WTC11 (cell line): Measurements from ENCODE around the gene PDE4B. TPM values are rescaled to one million over a fixed set of nuclear protein-coding genes. Genes with fewer than 3 reads are reported as not detected.

Experiments used
- ATAC-seq: fragments of 200-7000 bp; cut with Tn5 transposase; 2 replicates; pipeline ENCODE4 v1.10.0; 2021; ENCODE audit warnings: mild to moderate bottlenecking, moderate library complexity
- CTCF ChIA-PET: fragments of 300-600 bp; sonication (Branson Sonifier 250); formaldehyde crosslinking; loops from one replicate; lab custom pipeline; 2021; ENCODE audit warnings: antibody characterized with exemption; lab: Charles Lee
- POLR2A ChIA-PET: fragments of 350-600 bp; sonication (Branson Sonifier 250); formaldehyde crosslinking; loops from one replicate; lab custom pipeline; 2021; ENCODE audit warnings: antibody characterized with exemption; lab: Charles Lee
- DNase-seq: peaks from one replicate; pipeline ENCODE4 v3.0.0; 2021; ENCODE audit warnings: low spot score
- H3K27ac Mint-ChIP-seq: 2 replicates; pipeline ENCODE4 v1.8.0; 2021; ENCODE audit warnings: mixed read lengths
- H3K27me3 Mint-ChIP-seq: 2 replicates; pipeline ENCODE4 v1.8.0; 2021; ENCODE audit warnings: low read depth, mild to moderate bottlenecking, moderate library complexity, mixed read lengths
- H3K36me3 Mint-ChIP-seq: 2 replicates; pipeline ENCODE4 v1.8.0; 2021; ENCODE audit warnings: mixed read lengths
- H3K4me1 Mint-ChIP-seq: 2 replicates; pipeline ENCODE4 v1.8.0; 2022; ENCODE audit warnings: mixed read lengths
- H3K4me3 Mint-ChIP-seq: 2 replicates; pipeline ENCODE4 v1.8.0; 2021; ENCODE audit warnings: mild to moderate bottlenecking, moderate library complexity, mixed read lengths
- H3K9me3 Mint-ChIP-seq: 2 replicates; pipeline ENCODE4 v1.8.0; 2021; ENCODE audit warnings: mixed read lengths
- ATF1 ChIP-seq: sonication (generic); formaldehyde crosslinking; IDR thresholded peaks from 2 replicates; pipeline ENCODE4 v1.8.1; 2023; ENCODE audit warnings: mild to moderate bottlenecking, moderate library complexity, missing genetic modification reagents
- CDX4 ChIP-seq: fragments of 250-450 bp; sonication (Bioruptor Pico); IDR thresholded peaks from 2 replicates; pipeline ENCODE4 v1.9.0; 2021; ENCODE audit warnings: moderate library complexity, mild to moderate bottlenecking, inconsistent platforms, borderline replicate concordance
- CREB1 ChIP-seq: sonication (generic); formaldehyde crosslinking; IDR thresholded peaks from 2 replicates; pipeline ENCODE4 v1.8.0; 2023; ENCODE audit warnings: mild to moderate bottlenecking, missing genetic modification reagents
- CTCF ChIP-seq: fragments of 200-600 bp; IDR thresholded peaks from 2 replicates; pipeline ENCODE4 v1.8.0; 2022; ENCODE audit warnings: antibody characterized with exemption
- E2F1 ChIP-seq: sonication (generic); formaldehyde crosslinking; IDR thresholded peaks from 2 replicates; pipeline ENCODE4 v1.8.0; 2022; ENCODE audit warnings: mild to moderate bottlenecking, missing genetic modification reagents
- ELF4 ChIP-seq: sonication (generic); formaldehyde crosslinking; IDR thresholded peaks from 2 replicates; pipeline ENCODE4 v1.8.1; 2022; ENCODE audit warnings: low read depth, mild to moderate bottlenecking, moderate library complexity, missing genetic modification reagents
- FOXK1 ChIP-seq: sonication (generic); formaldehyde crosslinking; IDR thresholded peaks from 2 replicates; pipeline ENCODE4 v1.8.0; 2022; ENCODE audit warnings: mild to moderate bottlenecking, moderate library complexity, missing genetic modification reagents
- FOXP1 ChIP-seq: sonication (generic); formaldehyde crosslinking; IDR thresholded peaks from 2 replicates; pipeline ENCODE4 v1.8.0; 2022; ENCODE audit warnings: missing genetic modification reagents, mild to moderate bottlenecking, moderate library complexity, borderline replicate concordance
- GABPB1 ChIP-seq: sonication (generic); formaldehyde crosslinking; IDR thresholded peaks from 2 replicates; pipeline ENCODE4 v1.8.1; 2023; ENCODE audit warnings: mild to moderate bottlenecking, missing genetic modification reagents
- HMGXB4 ChIP-seq: sonication (generic); formaldehyde crosslinking; IDR thresholded peaks from 2 replicates; pipeline ENCODE4 v1.8.1; 2023; ENCODE audit warnings: mild to moderate bottlenecking, moderate library complexity, missing genetic modification reagents
- JAZF1 ChIP-seq: fragments of 250-450 bp; sonication (Bioruptor Pico); IDR thresholded peaks from 2 replicates; pipeline ENCODE4 v1.9.0; 2021; ENCODE audit warnings: moderate library complexity, mild to moderate bottlenecking, inconsistent platforms
- JUN ChIP-seq: sonication (generic); formaldehyde crosslinking; IDR thresholded peaks from 2 replicates; pipeline ENCODE4 v1.8.0; 2023; ENCODE audit warnings: mild to moderate bottlenecking, missing genetic modification reagents
- NR3C1 ChIP-seq: sonication (generic); formaldehyde crosslinking; conservative IDR thresholded peaks from 2 replicates; pipeline ENCODE4 v1.8.1; 2023; ENCODE audit warnings: low read depth, mild to moderate bottlenecking, missing genetic modification reagents
- RORB ChIP-seq: fragments of 250-450 bp; sonication (Bioruptor Pico); IDR thresholded peaks from 2 replicates; pipeline ENCODE4 v1.9.0; 2021; ENCODE audit warnings: mild to moderate bottlenecking
- SMAD3 ChIP-seq: sonication (generic); formaldehyde crosslinking; IDR thresholded peaks from 2 replicates; pipeline ENCODE4 v1.8.0; 2022; ENCODE audit warnings: missing genetic modification reagents, mild to moderate bottlenecking, borderline replicate concordance
- TEAD4 ChIP-seq: sonication (generic); formaldehyde crosslinking; IDR thresholded peaks from 2 replicates; pipeline ENCODE4 v1.8.0; 2022; ENCODE audit warnings: mild to moderate bottlenecking, missing genetic modification reagents
- ZNF121 ChIP-seq: sonication (generic); formaldehyde crosslinking; IDR thresholded peaks from 2 replicates; pipeline ENCODE4 v1.8.0; 2023; ENCODE audit warnings: missing genetic modification reagents
- ZNF317 ChIP-seq: sonication (generic); formaldehyde crosslinking; IDR thresholded peaks from 2 replicates; pipeline ENCODE4 v1.8.1; 2023; ENCODE audit warnings: low read depth, mild to moderate bottlenecking, moderate library complexity, missing genetic modification reagents, borderline replicate concordance
- ZNF416 ChIP-seq: fragments of 250-450 bp; sonication (Bioruptor Pico); IDR thresholded peaks from 2 replicates; pipeline ENCODE4 v1.9.0; 2021; ENCODE audit warnings: mild to moderate bottlenecking, inconsistent platforms
- ZNF512 ChIP-seq: sonication (generic); formaldehyde crosslinking; IDR thresholded peaks from 2 replicates; pipeline ENCODE4 v1.8.1; 2022; ENCODE audit warnings: missing genetic modification reagents, borderline replicate concordance
- total RNA-seq: library from RNA; stranded (reverse); gene quantifications from 3 replicates; pipeline ENCODE4 v1.2.3, GENCODE V29; 2021

PDE4B gene
- total RNA-seq, 1 experiment from 2014 or later = 8.0 TPM

- H3K36me3 Mint-ChIP-seq = no peaks in the 10 kb centered on the region
- H3K27ac Mint-ChIP-seq = 0 out of 2 replicates have a peak overlapping the region, but pooled peaks have one; percentile 10
- no peak overlapping the region for H3K4me3 Mint-ChIP-seq
- no peaks in the 10 kb centered on the region for H3K9me3 Mint-ChIP-seq
- TF ChIP-seq ZNF121 (CRISPR knock-in tag) = no peak
- peak; percentile 51; the same call in 1 of the 2 replicates for TF ChIP-seq ZNF317 (CRISPR knock-in tag)
- TF ChIP-seq, all 79 proteins: peak for 1
- POLR2A ChIA-PET = no interaction called here
- ATAC-seq = no peak
- DNase-seq = no peak
- Mint-ChIP-seq H3K4me1 (peaks cover 59% of the 10 kb centered on the region), H3K27me3 (no peaks in the 10 kb centered on the region)
- CTCF ChIA-PET = interaction anchor here (1.3 to 4.4 kb wide), 3 partner anchors 11 to 103 kb away, joined by 4 to 14 read pairs (median 4); no protein-coding TSS in a partner anchor
Observed at GRCh38 chr1:66343569-66344325, 551.1 kb downstream of the PDE4B start.

DNA sequence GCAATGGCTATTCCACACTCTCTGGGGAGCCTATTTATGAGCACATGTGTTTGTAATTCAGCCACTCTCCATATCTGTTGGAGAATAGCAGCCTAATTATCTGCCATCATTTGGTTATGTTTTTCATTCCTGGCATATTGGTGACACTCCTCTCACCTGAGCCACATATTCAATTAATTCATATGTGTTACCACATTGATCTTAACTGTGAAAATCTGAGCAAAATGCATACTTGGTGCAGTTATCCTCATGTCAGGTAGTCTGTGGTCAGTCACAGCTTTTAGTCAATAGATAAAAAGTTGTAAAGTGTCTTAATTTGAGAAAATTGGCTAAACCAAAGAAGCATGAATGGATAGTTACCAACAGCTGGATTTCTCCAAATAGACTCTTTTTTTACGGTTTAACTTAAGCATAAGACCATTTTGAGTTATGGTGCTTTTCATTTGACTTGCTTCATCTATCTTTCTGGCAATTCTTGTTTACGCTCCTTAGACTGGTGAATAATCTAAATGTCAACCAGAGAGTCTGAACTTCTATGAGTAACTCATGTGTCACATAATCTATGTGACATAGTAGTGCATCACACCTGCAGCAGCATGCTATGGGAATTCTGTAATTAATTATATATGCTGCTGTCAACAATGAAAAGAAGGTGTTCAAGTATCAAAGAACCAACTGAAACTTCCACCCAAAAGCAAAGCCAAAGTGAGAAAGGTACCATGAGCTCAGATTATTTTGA, 553.5 kb downstream of the PDE4B start:
- no peak for DNase-seq
- ATAC-seq = no peak
- H3K36me3 Mint-ChIP-seq = no peaks in the 10 kb centered on the region
- no peak overlapping the region for H3K27ac Mint-ChIP-seq
- CTCF ChIA-PET = interaction anchor here (1.1 to 4.4 kb wide), 2 partner anchors 14 to 158 kb away, joined by 3 to 14 read pairs; no protein-coding TSS in a partner anchor
- H3K4me1 Mint-ChIP-seq = peaks cover 75% of the 10 kb centered on the region
- H3K9me3 Mint-ChIP-seq = no peaks in the 10 kb centered on the region
- no peak overlapping the region for H3K4me3 Mint-ChIP-seq
- H3K27me3 Mint-ChIP-seq = no peaks in the 10 kb centered on the region
- TF ChIP-seq RORB (CRISPR knock-in tag) = no peak
- no peak for TF ChIP-seq ATF1 (CRISPR knock-in tag)
- TF ChIP-seq NR3C1 (CRISPR knock-in tag) = no peak
- TF ChIP-seq ZNF121 (CRISPR knock-in tag) = no peak
- no peak for TF ChIP-seq TEAD4
- no peak for TF ChIP-seq CREB1 (CRISPR knock-in tag)
- TF ChIP-seq E2F1 = no peak
- TF ChIP-seq FOXK1 (CRISPR knock-in tag) = no peak
- no peak for TF ChIP-seq ELF4 (CRISPR knock-in tag)
- TF ChIP-seq HMGXB4 = no peak
- TF ChIP-seq ZNF416 (CRISPR knock-in tag) = no peak
- no peak for TF ChIP-seq GABPB1 (CRISPR knock-in tag)
- TF ChIP-seq FOXP1 (CRISPR knock-in tag) = no peak
- no peak for TF ChIP-seq JUN (CRISPR knock-in tag)
- TF ChIP-seq CDX4 (CRISPR knock-in tag) = no peak
- TF ChIP-seq JAZF1 (CRISPR knock-in tag) = no peak
- no peak for TF ChIP-seq ZNF512 (CRISPR knock-in tag)
- TF ChIP-seq CTCF = no peak
- no peak for TF ChIP-seq SMAD3
- POLR2A ChIA-PET = interaction anchor here (0.8 kb wide), 1 partner anchor 14 kb away, joined by 3 read pairs; no protein-coding TSS in a partner anchor
